ENCODE measurements around the gene TTLL8. TPM values are rescaled to one million over a fixed set of nuclear protein-coding genes. Genes with fewer than 3 reads are reported as not detected.
A peak's percentile ranks its signal among the peaks of the same experiment; 100 is the strongest.

The TTLL8 gene
- total and polyA plus RNA-seq, 2 of the 8 experiments (the other 6 are each of a cell fraction or from before 2014, with no cell fraction given): not detected

DNA sequence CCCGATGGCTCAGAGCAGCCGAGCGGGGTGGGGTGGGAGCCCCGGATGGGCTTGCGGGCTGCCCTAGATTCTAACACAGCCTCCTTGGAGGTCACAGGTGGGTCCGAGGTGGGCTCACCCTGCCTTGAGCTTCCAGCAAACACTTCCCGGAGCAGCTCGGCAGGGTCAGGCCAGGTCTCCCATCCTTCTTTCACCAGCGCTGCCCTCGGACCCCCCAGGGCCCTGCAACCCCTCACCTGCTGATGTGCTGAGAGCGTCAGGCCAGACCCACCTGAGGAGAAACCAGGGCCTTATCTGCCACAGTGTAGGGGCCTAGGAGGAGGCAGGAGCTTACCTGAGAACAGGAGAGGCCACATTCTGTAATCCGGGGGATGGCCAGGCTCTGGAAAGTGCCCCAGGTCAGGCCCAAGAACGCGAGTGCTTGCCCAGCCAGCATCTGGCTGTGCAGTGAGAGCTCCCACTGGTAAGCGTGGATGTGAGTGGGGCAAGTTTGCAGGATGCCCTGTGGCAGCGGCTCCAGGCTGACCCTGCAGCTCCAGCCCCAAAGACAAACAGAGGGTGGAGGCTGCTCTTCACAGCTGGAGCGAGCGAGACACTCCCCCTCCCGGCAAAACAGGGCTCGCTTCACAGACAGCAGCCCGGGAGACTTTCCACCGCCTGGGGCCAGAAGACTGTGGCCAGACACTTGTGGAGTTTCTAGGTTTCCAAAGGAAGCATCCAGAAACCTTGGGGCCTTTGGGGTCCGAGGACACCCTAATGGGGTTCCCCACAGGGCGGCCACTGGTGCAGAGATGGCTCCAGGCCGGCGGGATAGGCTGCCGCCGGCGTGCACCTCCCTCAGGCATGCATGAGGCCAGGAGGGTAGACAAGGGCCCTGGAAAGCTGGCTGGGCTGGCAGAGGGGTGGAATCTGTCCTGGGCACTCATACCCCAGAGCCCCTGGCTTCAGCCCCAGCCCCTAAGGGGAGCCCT lies 45.6 kb downstream of the TTLL8 start, which contains the start of gene IL17REL:
TSS of gene IL17REL (minus strand) at position 555 of the 971 bp plus-strand sequence. CDS start at position 436, 119 bp downstream.
- no peak within 1 kb of the TSS for H3K14ac ChIP-seq (ENCODE audit: insufficient read length)
- FAIRE-seq: no peak
- peaks cover 21 to 60% (median 45%) of the 10 kb centered on the region in 4 experiments for H3K27me3 ChIP-seq (replicated peaks in 1 of 4; ENCODE audit: control insufficient read depth in 3 of 4, extremely low read depth in 1 of 4, insufficient read depth in 3 of 4, low read length in 3 of 4)
- no peak within 1 kb of the TSS for H2BK5ac ChIP-seq (ENCODE audit: low read depth, low read length)
- WGBS, 2 experiments (ENCODE audit: extremely low coverage in 1 of 2, insufficient coverage in 1 of 2, insufficient read length in 1 of 2, insufficient replicate concordance in 2 of 2, low coverage in 1 of 2, low lambda C conversion rate in 2 of 2, missing lambda C conversion rate in 1 of 2): 75% methylated on average over 26 of the region's 29 CpGs; no CpG with 5 or more reads in 1 of the 2 experiments
- peaks cover 9% of the 10 kb centered on the region; the same call in 1 of the 2 replicates for H3K23me2 ChIP-seq (ENCODE audit: low read depth, low read length)
- no peak within 1 kb of the TSS for H3K27ac ChIP-seq (ENCODE audit: low read depth, low read length)
- no peaks in the 10 kb centered on the region for H3K36me3 ChIP-seq (ENCODE audit: control insufficient read depth in 2 of 4, insufficient read depth in 4 of 4, low read length in 3 of 4)
- H2BK20ac ChIP-seq (ENCODE audit: low read length): 0 out of 2 replicates have a peak within 1 kb of the TSS, but pooled peaks have one; percentile 48
- H3K9me3 ChIP-seq (ENCODE audit: insufficient read depth in 2 of 2, low read depth in 1 of 2, low read length in 1 of 2): no peaks in the 10 kb centered on the region
- H3K9ac ChIP-seq (replicated peaks in 1 of 4; ENCODE audit: extremely low read depth in 1 of 4, low read depth in 3 of 4, low read length in 3 of 4): no peak within 1 kb of the TSS
- peak in 1 of 2 experiments; percentile 54 for DNase-seq (ENCODE audit: low read depth in 1 of 2, low spot score in 2 of 2)
- H2BK15ac ChIP-seq (ENCODE audit: low read length): 0 out of 2 replicates have a peak within 1 kb of the TSS, but pooled peaks have one; percentile 61
- H3K4ac ChIP-seq (replicated peaks; ENCODE audit: insufficient read length, low read depth, low read length): no peak within 1 kb of the TSS
- no peak within 1 kb of the TSS for H4K5ac ChIP-seq (ENCODE audit: insufficient read length, low read depth, low read length)
- peaks cover 0 to 2% of the 10 kb centered on the region in 2 experiments for H4K20me1 ChIP-seq (replicated peaks in 1 of 2; ENCODE audit: control insufficient read depth in 1 of 2, insufficient read depth in 2 of 2, low read length in 2 of 2)
- H4K91ac ChIP-seq (replicated peaks; ENCODE audit: insufficient read length, low read length): no peak within 1 kb of the TSS
- H3K18ac ChIP-seq (ENCODE audit: extremely low read depth, low read length): no peak within 1 kb of the TSS
- H2AFZ ChIP-seq (ENCODE audit: low read length): no peak within 1 kb of the TSS
- ChIA-PET CTCF (ENCODE audit: partially characterized antibody) (interaction anchor here (0.9 to 2.3 kb wide), 5 partner anchors 19 to 137 kb away, joined by 3 to 11 read pairs (median 5); no protein-coding TSS in a partner anchor), POLR2A (ENCODE audit: partially characterized antibody) (interaction anchor here (0.7 kb wide), 1 partner anchor 82 kb away, joined by 3 read pairs; no protein-coding TSS in a partner anchor)
- H3K23ac ChIP-seq (ENCODE audit: insufficient read length): no peak within 1 kb of the TSS
- H3K79me1 ChIP-seq (ENCODE audit: low read depth, low read length): no peaks in the 10 kb centered on the region; the same call in 1 of the 2 replicates
- no peak within 1 kb of the TSS for H2AK5ac ChIP-seq (ENCODE audit: low read depth, low read length)
- peak within 1 kb of the TSS; percentile 85; the same call in 1 of the 2 replicates for H2BK12ac ChIP-seq (ENCODE audit: low read depth, low read length)
- peaks cover 0 to 25% (median 16%) of the 10 kb centered on the region in 4 experiments; a peak in 6 of 7 replicates for H3K4me1 ChIP-seq (replicated peaks in 1 of 4; ENCODE audit: control insufficient read depth in 3 of 4, insufficient read depth in 4 of 4, low read length in 3 of 4)
- no peak within 1 kb of the TSS for H2BK120ac ChIP-seq (replicated peaks; ENCODE audit: low read depth, low read length)
- H3K4me2 ChIP-seq (ENCODE audit: insufficient read depth in 1 of 2, low read depth in 2 of 2, low read length in 2 of 2): peak within 1 kb of the TSS; percentile 26 to 75; a peak in 3 of 4 replicates
- H4K8ac ChIP-seq (ENCODE audit: extremely low read depth, insufficient read depth, low read length): peak within 1 kb of the TSS; percentile 28; the same call in 1 of the 2 replicates
- no peak within 1 kb of the TSS for H3K4me3 ChIP-seq (ENCODE audit: extremely low read depth in 1 of 4, insufficient read depth in 2 of 4, low read depth in 3 of 4, low read length in 4 of 4)
- no peaks in the 10 kb centered on the region for H3K79me2 ChIP-seq (ENCODE audit: control insufficient read depth in 1 of 2, insufficient read depth in 2 of 2, low read length in 2 of 2)
- no peak within 1 kb of the TSS for H3K56ac ChIP-seq (replicated peaks; ENCODE audit: insufficient read length, low read depth, low read length)
- TF ChIP-seq, protein P1, sequence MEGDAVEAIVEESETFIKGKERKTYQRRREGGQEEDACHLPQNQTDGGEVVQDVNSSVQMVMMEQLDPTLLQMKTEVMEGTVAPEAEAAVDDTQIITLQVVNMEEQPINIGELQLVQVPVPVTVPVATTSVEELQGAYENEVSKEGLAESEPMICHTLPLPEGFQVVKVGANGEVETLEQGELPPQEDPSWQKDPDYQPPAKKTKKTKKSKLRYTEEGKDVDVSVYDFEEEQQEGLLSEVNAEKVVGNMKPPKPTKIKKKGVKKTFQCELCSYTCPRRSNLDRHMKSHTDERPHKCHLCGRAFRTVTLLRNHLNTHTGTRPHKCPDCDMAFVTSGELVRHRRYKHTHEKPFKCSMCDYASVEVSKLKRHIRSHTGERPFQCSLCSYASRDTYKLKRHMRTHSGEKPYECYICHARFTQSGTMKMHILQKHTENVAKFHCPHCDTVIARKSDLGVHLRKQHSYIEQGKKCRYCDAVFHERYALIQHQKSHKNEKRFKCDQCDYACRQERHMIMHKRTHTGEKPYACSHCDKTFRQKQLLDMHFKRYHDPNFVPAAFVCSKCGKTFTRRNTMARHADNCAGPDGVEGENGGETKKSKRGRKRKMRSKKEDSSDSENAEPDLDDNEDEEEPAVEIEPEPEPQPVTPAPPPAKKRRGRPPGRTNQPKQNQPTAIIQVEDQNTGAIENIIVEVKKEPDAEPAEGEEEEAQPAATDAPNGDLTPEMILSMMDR (IDR thresholded peaks at IDR 0.05; ENCODE audit: control extremely low read depth in 1 of 3, insufficient read depth in 1 of 3, low read depth in 1 of 3, low read length in 3 of 3): no peak
- TF ChIP-seq SP2 (IDR thresholded peaks at IDR 0.05; ENCODE audit: low read length): no peak
- no peak for TF ChIP-seq CBX5 (IDR thresholded peaks at IDR 0.05; ENCODE audit: low read depth, low read length)
- no peak for TF ChIP-seq HDAC2 (IDR thresholded peaks at IDR 0.05; ENCODE audit: borderline replicate concordance in 1 of 2, low read depth in 2 of 2, low read length in 2 of 2)
- no peak for TF ChIP-seq BACH1 (IDR thresholded peaks at IDR 0.05; ENCODE audit: low read length)
- TF ChIP-seq TEAD4 (IDR thresholded peaks at IDR 0.05; ENCODE audit: low read depth, low read length): no peak
- TF ChIP-seq BCL11A (IDR thresholded peaks at IDR 0.05; ENCODE audit: low read depth in 2 of 2, low read length in 2 of 2): no peak

All from H1 (cell line).